Keratinocyte (primary cell): ENCODE results near the gene RANBP17. TPM values are rescaled to one million over a fixed set of nuclear protein-coding genes. Genes with fewer than 3 reads are reported as not detected.

Experiments
- DNase-seq: peaks from one replicate; pipeline ENCODE4 v3.0.0-alpha.2; 2011; ENCODE audit warnings: low read depth, missing footprints, low spot score
- FAIRE-seq: peaks from 2 replicates; lab custom pipeline; 2011; peaks lifted over from hg19 to GRCh38; lab: Jason Lieb, UNC
- H2AFZ ChIP-seq: 2 replicates; pipeline ENCODE4 v1.6.0; 2012; ENCODE audit warnings: low read length, control low read depth, inconsistent platforms; ENCODE audit not compliant: control insufficient read depth
- H3K27ac ChIP-seq: 2 replicates; pipeline ENCODE4 v1.5.1; 2011; ENCODE audit warnings: low read length; ENCODE audit not compliant: control insufficient read depth, insufficient read depth
- H3K27me3 ChIP-seq: 3 replicates; pipeline ENCODE4 v1.6.0; 2011; ENCODE audit warnings: low read length; ENCODE audit not compliant: control insufficient read depth, insufficient read depth; ENCODE audit errors: extremely low read depth
- H3K36me3 ChIP-seq, 2 experiments: 2 replicates in 1 of 2; 3 replicates in 1 of 2; pipeline ENCODE4 v1.5.1; 2011; ENCODE audit warnings: low read length in 2 of 2, mild to moderate bottlenecking in 1 of 2; ENCODE audit not compliant: control insufficient read depth in 2 of 2, insufficient read depth in 2 of 2; ENCODE audit errors: extremely low read depth in 1 of 2
- H3K4me1 ChIP-seq: 3 replicates; pipeline ENCODE4 v1.5.1; 2011; ENCODE audit warnings: low read length; ENCODE audit not compliant: control insufficient read depth, insufficient read depth; ENCODE audit errors: extremely low read depth
- H3K4me2 ChIP-seq: 3 replicates; pipeline ENCODE4 v1.6.0; 2011; ENCODE audit warnings: low read depth, low read length; ENCODE audit not compliant: control insufficient read depth, insufficient read depth; ENCODE audit errors: extremely low read depth
- H3K4me3 ChIP-seq, 3 experiments: fragments of 200-600 bp in 1 of 3; sonication (generic) in 1 of 3; 2 replicates in 2 of 3; 3 replicates in 1 of 3; pipeline ENCODE4 v1.5.1; 2011 to 2016; ENCODE audit warnings: low read length in 3 of 3, mild to moderate bottlenecking in 3 of 3, control low read depth in 2 of 3, inconsistent platforms in 1 of 3, low read depth in 1 of 3, mixed read lengths in 1 of 3, mixed run types in 1 of 3, moderate library complexity in 1 of 3; ENCODE audit not compliant: control insufficient read depth in 2 of 3, insufficient read depth in 2 of 3; ENCODE audit errors: extremely low read depth in 1 of 3
- H3K79me2 ChIP-seq: 2 replicates; pipeline ENCODE4 v1.6.0; 2012; ENCODE audit warnings: low read length; ENCODE audit not compliant: control insufficient read depth, insufficient read depth
- H3K9ac ChIP-seq: 3 replicates; pipeline ENCODE4 v1.6.0; 2011; ENCODE audit warnings: low read length; ENCODE audit not compliant: control insufficient read depth, insufficient read depth; ENCODE audit errors: extremely low read depth
- H3K9me1 ChIP-seq: 3 replicates; pipeline ENCODE4 v1.6.0; 2011; ENCODE audit warnings: low read length; ENCODE audit not compliant: control insufficient read depth, insufficient read depth; ENCODE audit errors: extremely low read depth
- H3K9me3 ChIP-seq: 2 replicates; pipeline ENCODE4 v1.5.1; 2012; ENCODE audit warnings: low read depth, low read length; ENCODE audit not compliant: control insufficient read depth
- H4K20me1 ChIP-seq: 3 replicates; pipeline ENCODE4 v1.6.0; 2011; ENCODE audit warnings: low read length; ENCODE audit not compliant: control insufficient read depth, insufficient read depth; ENCODE audit errors: extremely low read depth
- EZH2 ChIP-seq: IDR thresholded peaks from one replicate; pipeline ENCODE4 v1.6.1; 2012; ENCODE audit warnings: inconsistent platforms, mild to moderate bottlenecking, low read length, moderate library complexity
- dilution Hi-C: fragments of 300-500 bp; cut with MboI; formaldehyde crosslinking; loops from one replicate; pipeline ENCODE4 v1.7.0; 2020; ENCODE audit warnings: low sequenced_read_pairs; ENCODE audit not compliant: extremely low pct_ligation_motif_present
- polyA plus RNA-seq, 5 experiments: library from polyadenylated mRNA; depleted of rRNA in 3 of 5; stranded (reverse) in 3 of 5; stranded (forward) in 1 of 5; unstranded in 1 of 5; fragments of >200 nt; gene quantifications; 1 replicate in 1 of 5; 2 replicates in 3 of 5; 3 replicates in 1 of 5; pipeline versions ENCODE4 v1.2.1 to v1.2.3, GENCODE V29; 2011 to 2012; ENCODE audit warnings: missing spikeins in 2 of 5, low read depth in 1 of 5, low replicate concordance in 1 of 5
- TF ChIP-seq, protein P1 (sequence below), 3 experiments: IDR thresholded peaks in 1 of 3; conservative IDR thresholded peaks in 1 of 3; optimal IDR thresholded peaks in 1 of 3; 2 replicates in 2 of 3; 3 replicates in 1 of 3; pipeline versions ENCODE3 to v1.5.1; 2011; ENCODE audit warnings: low read length in 3 of 3, mild to moderate bottlenecking in 3 of 3, moderate library complexity in 2 of 3, control low read depth in 1 of 3, inconsistent platforms in 1 of 3; ENCODE audit not compliant: insufficient read depth in 2 of 3; ENCODE audit errors: extremely low read depth in 1 of 3

Gene RANBP17
- polyA plus RNA-seq, 1 donor (not counting 4 experiments of a cell fraction or from before 2014, with no cell fraction given), result 0.97 TPM

DNA sequence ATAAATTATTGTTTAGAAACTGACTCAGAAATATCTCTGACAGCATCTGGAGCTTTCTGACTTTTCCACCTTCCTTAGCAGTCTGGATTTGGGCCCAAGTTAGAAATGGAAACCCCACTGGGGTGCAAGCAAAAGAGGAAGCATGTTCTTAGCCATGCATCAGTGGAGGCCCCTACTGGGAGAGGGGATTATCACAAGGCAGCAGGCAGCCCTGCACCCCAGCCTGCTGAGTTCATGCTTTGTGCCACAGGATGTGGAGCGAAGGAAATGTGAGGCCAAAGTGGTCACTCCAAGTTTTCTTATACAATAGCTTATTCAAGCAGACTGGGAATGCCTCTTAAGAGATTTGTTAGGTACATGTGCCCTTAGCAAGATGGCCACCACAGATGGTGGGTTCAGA is 300.8 kb downstream of the RANBP17 start:
- DNase-seq (no peak), FAIRE-seq (no peak)
- Histone ChIP-seq H2AFZ (no peak overlapping the region), H3K4me1 (no peaks in the 10 kb centered on the region), H4K20me1 (no peaks in the 10 kb centered on the region), H3K79me2 (no peaks in the 10 kb centered on the region), H3K4me3 (no peak overlapping the region), H3K36me3 (no peaks in the 10 kb centered on the region), H3K27ac (no peak overlapping the region), H3K27me3 (no peaks in the 10 kb centered on the region), H3K9ac (no peak overlapping the region), H3K9me1 (no peaks in the 10 kb centered on the region), H3K9me3 (no peaks in the 10 kb centered on the region), H3K4me2 (no peak overlapping the region)
- dilution Hi-C loops, result no loop called here
- TF ChIP-seq EZH2, result no peak
- TF ChIP-seq, protein P1, sequence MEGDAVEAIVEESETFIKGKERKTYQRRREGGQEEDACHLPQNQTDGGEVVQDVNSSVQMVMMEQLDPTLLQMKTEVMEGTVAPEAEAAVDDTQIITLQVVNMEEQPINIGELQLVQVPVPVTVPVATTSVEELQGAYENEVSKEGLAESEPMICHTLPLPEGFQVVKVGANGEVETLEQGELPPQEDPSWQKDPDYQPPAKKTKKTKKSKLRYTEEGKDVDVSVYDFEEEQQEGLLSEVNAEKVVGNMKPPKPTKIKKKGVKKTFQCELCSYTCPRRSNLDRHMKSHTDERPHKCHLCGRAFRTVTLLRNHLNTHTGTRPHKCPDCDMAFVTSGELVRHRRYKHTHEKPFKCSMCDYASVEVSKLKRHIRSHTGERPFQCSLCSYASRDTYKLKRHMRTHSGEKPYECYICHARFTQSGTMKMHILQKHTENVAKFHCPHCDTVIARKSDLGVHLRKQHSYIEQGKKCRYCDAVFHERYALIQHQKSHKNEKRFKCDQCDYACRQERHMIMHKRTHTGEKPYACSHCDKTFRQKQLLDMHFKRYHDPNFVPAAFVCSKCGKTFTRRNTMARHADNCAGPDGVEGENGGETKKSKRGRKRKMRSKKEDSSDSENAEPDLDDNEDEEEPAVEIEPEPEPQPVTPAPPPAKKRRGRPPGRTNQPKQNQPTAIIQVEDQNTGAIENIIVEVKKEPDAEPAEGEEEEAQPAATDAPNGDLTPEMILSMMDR (optimal IDR thresholded peaks at IDR 0.05 in 1 of 3, IDR thresholded peaks at IDR 0.05 in 1 of 3, conservative IDR thresholded peaks at IDR 0.05 in 1 of 3; ENCODE audit: extremely low read depth in 1 of 3, insufficient read depth in 2 of 3, low read length in 3 of 3), result peak; percentile 51 to 67 (median 52)

DNA sequence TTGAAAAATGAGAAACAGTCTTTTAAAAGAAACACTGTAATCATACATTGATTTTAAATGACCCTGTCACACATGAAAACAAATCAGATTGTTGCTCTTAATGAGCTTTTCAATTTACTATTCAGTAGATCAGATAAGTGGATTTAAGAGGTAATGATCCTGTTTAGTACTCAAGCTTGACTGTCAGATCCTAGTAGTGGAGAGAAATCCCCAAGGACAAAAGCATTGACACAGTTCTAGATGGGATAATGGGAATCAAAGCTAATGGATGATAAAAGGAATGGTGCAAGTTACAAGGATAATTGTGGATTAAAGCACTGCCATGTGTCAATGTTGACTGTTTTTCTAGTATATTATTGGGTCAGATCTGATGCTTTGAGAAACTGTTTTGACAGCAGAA is 304.9 kb downstream of the RANBP17 start:
- H2AFZ ChIP-seq, result no peak overlapping the region
- no peaks in the 10 kb centered on the region for H3K9me3 ChIP-seq
- no peaks in the 10 kb centered on the region for H3K4me1 ChIP-seq
- dilution Hi-C loops, result no loop called here
- H3K27me3 ChIP-seq, result no peaks in the 10 kb centered on the region
- no peak for TF ChIP-seq EZH2
- TF ChIP-seq, protein P1 (optimal IDR thresholded peaks at IDR 0.05 in 1 of 3, IDR thresholded peaks at IDR 0.05 in 1 of 3, conservative IDR thresholded peaks at IDR 0.05 in 1 of 3; ENCODE audit: extremely low read depth in 1 of 3, insufficient read depth in 2 of 3, low read length in 3 of 3), result no peak
- no peak for DNase-seq
- no peaks in the 10 kb centered on the region for H3K79me2 ChIP-seq
- no peaks in the 10 kb centered on the region for H3K36me3 ChIP-seq
- no peaks in the 10 kb centered on the region for H3K9me1 ChIP-seq
- no peak overlapping the region for H3K27ac ChIP-seq
- no peaks in the 10 kb centered on the region for H4K20me1 ChIP-seq
- H3K4me2 ChIP-seq, result no peak overlapping the region
- H3K4me3 ChIP-seq, result no peak overlapping the region
- FAIRE-seq, result no peak
- H3K9ac ChIP-seq, result no peak overlapping the region
